ENCODE data around the gene SCN8A.

The SCN8A gene

GRCh38 chr12:51851413-51852124, 260.5 kb downstream of the SCN8A start:
- DNase-seq (ENCODE audit: low spot score): no peak

- DNase-seq (ENCODE audit: low spot score): no peak
These were observed 261.5 kb downstream of the SCN8A start for GRCh38 chr12:51852404-51853137.

- DNase-seq (ENCODE audit: low spot score): no peak
These were observed 264.8 kb downstream of the SCN8A start for GRCh38 chr12:51855586-51856428.

GRCh38 chr12:51860986-51861385, 270.0 kb downstream of the SCN8A start:
- no peak for DNase-seq (ENCODE audit: low spot score)

Measured in globus pallidus (tissue), 1 donor.